Stimulated activated CD4-positive, alpha-beta T cell treated with anti-CD3 and anti-CD28 coated beads, Interleukin-2, amount 100 ng/mL, for 4 hours (primary cell): ENCODE results near the gene NOL4L.

Source experiments
- DNase-seq: peaks from one replicate; pipeline ENCODE4 v3.0.0-alpha.2; 2020; ENCODE audit warnings: low read depth

NOL4L gene

GRCh38 chr20:32523613-32524213 lies 61.4 kb downstream of the NOL4L start:
- no peak for DNase-seq

GRCh38 chr20:32522776-32523612 lies 62.1 kb downstream of the NOL4L start:
- no peak for DNase-seq

- no peak for DNase-seq
These were observed 62.7 kb downstream of the NOL4L start for GRCh38 chr20:32522526-32522775.

DNA sequence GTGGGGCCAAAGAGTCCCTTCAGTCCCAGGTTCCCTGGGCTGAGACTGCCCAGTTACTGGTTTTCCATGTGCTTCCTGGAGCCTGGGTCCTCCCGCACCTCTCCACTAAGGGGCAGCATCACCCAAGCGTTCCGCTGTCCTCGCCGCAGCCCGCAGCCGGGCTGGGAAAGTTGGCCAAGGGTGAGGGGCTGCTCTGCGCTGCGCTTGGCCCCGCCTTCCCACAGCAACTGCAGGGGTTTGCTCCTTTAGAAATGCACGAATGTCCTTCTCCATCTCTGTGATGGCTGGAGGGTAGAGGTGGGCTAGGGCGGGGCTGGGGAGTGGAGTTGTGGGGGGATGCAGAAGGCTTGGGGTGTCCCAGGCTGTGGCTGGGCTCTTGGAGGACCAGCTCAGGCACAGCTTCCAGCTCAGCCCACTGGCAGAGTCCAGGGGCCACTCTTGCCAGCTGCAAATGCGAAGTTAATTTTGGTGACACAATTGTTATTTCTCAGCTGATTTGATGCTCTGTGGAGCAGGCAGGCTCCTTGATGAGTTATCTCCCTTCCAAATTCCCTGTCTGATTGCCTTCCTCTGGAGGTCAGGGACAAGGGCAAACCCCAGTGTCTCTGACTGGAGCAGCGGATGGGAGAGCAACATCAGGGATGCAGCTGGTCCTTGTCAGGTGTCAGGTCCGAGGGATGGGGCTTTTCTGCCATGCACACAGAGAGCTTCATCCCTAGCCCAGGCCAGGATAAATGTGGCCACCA lies 63.2 kb downstream of the NOL4L start:
- DNase-seq: peak; percentile 55

DNA sequence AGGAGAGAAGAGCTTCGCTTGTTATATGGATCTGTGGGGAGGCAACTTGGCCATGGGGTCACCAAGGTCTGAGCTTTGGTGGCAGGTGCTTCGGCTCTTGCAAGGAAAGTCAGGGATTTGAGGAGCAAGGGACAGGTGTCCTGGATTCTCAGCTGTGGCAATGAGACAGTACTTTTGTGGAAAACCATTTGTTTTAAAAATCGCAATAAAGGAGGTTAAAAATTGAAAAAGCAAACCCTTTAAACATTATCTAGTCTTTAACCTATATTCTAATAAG lies 64.3 kb downstream of the NOL4L start:
- no peak for DNase-seq

GRCh38 chr20:32519381-32519730 lies 65.8 kb downstream of the NOL4L start:
- DNase-seq: no peak

- DNase-seq: no peak
These were observed 66.3 kb downstream of the NOL4L start for GRCh38 chr20:32518593-32519380.

DNA sequence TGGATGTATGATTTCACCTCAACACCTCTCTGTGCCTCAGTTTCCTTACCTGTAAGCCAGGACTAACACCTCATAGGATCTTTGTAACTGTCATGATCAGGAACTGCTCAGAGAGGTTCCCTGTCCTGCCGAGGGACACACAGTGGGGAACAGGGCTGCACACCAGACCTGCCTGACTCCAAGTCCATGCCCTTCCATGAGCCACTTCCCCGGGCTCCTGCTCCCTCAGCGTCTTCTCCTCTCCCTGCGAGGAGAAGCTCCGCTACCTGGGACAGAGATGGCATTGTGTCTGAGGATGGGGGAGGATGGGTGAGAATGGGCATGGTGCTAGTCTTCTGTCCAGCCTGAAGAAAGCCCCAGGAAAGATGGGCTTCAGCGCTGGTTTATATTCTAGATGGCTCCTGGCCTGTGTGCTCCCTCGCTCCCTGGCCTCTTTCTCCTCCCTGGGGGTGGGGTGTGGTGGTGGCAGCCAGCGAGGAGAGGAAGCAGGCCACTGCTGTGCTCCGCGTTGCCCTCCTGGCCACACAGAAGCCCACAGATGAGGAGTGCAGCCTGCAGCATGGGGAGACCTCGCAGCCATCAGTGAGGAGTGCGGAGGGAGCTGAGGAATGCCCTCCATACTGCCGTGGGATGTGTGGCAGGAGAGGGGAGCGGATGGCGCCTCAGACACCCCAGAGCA lies 67.1 kb downstream of the NOL4L start:
- DNase-seq: no peak

GRCh38 chr20:32517518-32517873 lies 67.6 kb downstream of the NOL4L start:
- no peak for DNase-seq

DNA sequence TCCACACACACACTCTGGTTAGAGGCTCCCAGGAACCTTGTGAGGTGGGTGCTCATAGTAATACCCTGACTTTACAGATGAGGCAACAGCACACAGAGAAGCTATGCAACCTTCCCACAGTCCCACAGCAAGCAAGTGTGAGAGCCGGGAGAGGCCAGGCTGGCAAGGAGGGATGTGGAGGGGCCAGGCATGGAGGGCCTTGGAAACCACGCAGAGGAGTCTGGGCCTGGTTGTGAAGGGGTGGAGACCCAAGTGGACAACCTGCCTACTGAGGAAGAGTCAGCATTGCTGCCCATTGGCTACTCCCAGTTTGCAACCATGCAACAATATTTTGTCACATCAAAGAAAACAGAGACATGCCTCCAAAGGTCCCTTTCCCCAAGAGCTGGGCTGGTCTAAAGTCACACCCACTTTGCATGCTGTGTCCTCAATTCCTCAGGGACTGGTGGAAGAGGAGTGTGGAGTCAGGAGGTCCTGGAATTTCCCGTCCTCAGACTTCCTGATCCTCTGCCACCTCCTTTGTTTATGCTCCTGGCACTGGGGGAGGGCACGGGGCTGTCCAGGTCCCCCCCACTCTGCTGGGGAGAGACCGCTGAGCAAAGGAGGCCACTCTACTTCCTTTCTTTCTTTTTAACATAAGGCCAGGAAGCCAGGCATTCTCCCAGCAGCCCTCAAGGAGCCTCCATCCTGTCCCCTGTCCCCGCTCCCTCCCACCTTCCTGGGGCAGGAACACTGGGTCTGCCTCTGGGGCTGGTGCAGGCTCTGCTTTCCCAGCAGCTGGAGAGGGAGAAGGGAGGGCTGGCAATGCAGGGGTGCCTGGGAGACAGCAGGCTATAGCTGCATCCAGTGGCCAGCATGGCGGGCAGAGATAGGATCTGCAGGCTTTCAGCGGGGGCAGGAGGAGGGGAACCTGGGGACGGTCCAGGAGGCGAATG lies 68.3 kb downstream of the NOL4L start:
- no peak for DNase-seq

- no peak for DNase-seq
These were observed 69.5 kb downstream of the NOL4L start for GRCh38 chr20:32515631-32516101.

DNA sequence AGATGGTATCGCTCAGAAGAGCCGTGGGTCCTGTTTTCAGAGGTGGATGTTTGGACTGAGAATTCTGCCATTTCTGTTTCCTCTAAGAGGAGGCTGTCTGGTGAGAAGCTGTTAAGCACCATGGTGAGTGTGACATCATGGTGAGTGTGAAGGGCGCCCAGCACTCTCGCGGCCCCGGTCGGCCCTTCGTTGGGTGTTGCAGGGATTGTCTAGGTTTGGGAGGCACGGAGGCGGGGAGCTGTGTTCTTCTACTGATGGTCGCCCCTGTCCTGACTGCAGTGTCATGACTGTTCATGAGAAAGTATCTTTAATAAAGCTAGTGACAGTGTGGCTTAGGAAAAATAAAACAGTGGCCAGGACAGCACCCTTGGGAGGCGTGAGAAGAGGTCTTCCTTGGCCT lies 70.4 kb downstream of the NOL4L start:
- no peak for DNase-seq

DNA sequence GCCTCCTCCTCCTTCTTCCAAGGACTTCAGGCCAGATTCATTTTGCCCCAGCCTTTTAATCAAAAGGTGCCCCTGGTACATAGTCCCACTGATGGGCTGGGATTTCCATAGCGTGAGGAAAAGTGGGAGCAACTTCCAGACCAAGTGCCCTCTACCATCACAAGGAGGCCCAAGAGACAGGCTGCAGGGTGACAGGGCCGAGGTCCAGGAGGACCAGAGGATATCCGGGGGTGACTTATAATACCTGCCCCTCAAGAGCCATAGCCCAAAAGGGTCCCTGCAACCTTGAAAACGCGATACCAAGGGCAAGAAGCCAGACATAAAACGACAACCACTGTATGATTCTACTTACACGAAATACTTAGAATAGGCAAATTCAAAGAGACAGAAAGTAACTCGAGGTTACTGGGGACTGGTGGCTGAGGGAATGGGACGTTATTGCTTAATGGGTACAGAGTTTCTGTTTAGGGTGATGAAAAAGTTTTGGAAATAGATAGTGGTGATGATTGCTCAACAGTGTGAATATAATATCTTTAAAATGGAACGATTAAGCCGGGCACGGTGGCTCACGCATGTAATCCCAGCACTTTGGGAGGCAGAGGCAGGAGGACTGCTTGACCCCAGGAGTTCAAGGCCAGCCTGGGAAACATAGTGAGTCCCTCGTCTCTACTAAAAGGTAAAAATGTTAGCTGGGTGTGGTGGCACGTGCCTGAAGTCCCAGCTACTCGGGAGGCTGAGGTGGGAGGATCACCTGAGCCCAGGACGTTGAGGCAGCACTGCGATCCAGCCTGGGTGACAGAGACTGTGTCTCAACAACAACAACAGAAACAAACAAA lies 71.9 kb downstream of the NOL4L start:
- no peak for DNase-seq

- DNase-seq: no peak
These were observed 73.1 kb downstream of the NOL4L start for GRCh38 chr20:32512047-32512385.

DNA sequence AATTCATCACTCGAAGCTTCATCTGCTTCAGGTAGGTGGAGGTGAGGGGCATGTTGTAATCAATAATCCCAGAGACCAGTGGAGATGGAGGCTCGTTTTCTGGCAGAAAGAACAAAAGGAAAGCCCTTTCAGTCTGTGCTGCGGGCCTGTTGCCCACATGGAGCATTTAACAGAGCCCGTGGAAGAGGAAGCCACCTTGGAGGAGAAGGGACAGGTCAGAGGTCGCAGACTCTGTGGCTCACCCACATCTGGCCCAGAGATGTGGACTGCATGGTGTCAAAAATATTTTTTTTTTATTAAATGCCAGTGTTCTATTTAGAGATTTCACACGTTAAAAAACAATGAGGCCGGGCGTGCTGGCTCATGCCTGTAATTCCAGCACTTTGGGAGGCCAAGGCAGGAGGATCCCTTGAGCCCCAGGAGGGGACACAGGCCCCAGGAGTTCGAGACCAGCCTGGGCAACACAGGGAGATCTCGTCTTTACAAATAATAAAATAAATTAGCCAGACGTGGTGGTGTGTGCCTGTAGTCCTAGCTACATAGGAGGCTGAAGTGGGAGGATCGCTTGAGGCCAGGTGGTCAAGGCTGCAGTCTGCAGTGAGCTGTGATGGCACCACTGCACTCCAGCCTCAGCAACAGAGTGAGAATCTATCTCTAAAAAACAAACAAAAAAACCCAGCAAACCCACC lies 73.6 kb downstream of the NOL4L start:
- no peak for DNase-seq

GRCh38 chr20:32510601-32511357 lies 74.4 kb downstream of the NOL4L start:
- DNase-seq: no peak

DNA sequence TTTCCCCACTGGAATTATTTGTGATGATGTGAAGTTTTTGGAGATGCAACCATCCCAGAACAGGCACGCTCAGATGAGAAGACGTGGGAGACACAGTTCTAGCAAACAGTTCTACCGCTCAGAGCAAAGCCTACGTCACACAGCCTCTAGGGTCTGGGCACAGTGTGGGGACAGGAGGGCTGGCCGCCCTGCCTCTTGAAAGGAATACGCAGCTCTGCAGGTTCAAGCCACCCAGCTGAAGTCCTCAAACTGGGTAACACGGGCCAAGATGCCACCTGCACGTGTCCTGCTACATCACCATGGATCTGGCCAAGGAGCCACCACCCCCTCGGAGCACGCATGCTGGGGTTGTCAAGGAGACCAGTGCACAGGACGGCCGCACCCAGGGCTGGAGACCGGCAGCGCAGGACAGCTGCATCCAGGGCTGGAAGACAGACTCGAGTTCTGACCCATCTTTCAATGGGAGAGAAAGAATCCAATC lies 75.0 kb downstream of the NOL4L start:
- DNase-seq: no peak

- DNase-seq: no peak
These were observed 75.5 kb downstream of the NOL4L start for GRCh38 chr20:32509639-32510066.

- DNase-seq: no peak
These were observed 76.4 kb downstream of the NOL4L start for GRCh38 chr20:32508775-32509119.
